Left kidney (tissue), 2 donors: Measurements from ENCODE around the gene KLK2. TPM values are rescaled to one million over a fixed set of nuclear protein-coding genes. Genes with fewer than 3 reads are reported as not detected.

Experiments
- DNase-seq: peaks from one replicate; pipeline ENCODE4 v3.0.0-alpha.2; 2013
- polyA plus RNA-seq: library from polyadenylated mRNA; unstranded; fragments of 120-200 nt; gene quantifications from one replicate; pipeline ENCODE4 v1.2.1, GENCODE V29; 2013; ENCODE audit not compliant: insufficient read length

The KLK2 gene
- polyA plus RNA-seq, 1 donor = 0.27 TPM

DNA sequence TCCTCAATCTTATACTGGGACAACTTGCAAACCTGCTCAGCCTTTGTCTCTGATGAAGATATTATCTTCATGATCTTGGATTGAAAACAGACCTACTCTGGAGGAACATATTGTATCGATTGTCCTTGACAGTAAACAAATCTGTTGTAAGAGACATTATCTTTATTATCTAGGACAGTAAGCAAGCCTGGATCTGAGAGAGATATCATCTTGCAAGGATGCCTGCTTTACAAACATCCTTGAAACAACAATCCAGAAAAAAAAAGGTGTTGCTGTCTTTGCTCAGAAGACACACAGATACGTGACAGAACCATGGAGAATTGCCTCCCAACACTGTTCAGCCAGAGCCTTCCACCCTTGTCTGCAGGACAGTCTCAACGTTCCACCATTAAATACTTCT lies 22.5 kb upstream of the KLK2 start:
- no peak for DNase-seq

DNA sequence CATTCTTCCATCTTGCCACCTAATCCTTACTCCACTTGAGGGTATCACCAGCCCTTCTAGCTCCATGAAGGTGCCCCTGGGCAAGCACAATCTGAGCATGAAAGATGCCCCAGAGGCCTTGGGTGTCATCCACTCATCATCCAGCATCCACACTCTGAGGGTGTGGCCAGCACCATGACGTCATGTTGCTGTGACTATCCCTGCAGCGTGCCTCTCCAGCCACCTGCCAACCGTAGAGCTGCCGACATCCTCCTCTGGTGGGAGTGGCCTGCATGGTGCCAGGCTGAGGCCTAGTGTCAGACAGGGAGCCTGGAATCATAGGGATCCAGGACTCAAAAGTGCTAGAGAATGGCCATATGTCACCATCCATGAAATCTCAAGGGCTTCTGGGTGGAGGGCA lies 21.6 kb upstream of the KLK2 start:
- DNase-seq = no peak

DNA sequence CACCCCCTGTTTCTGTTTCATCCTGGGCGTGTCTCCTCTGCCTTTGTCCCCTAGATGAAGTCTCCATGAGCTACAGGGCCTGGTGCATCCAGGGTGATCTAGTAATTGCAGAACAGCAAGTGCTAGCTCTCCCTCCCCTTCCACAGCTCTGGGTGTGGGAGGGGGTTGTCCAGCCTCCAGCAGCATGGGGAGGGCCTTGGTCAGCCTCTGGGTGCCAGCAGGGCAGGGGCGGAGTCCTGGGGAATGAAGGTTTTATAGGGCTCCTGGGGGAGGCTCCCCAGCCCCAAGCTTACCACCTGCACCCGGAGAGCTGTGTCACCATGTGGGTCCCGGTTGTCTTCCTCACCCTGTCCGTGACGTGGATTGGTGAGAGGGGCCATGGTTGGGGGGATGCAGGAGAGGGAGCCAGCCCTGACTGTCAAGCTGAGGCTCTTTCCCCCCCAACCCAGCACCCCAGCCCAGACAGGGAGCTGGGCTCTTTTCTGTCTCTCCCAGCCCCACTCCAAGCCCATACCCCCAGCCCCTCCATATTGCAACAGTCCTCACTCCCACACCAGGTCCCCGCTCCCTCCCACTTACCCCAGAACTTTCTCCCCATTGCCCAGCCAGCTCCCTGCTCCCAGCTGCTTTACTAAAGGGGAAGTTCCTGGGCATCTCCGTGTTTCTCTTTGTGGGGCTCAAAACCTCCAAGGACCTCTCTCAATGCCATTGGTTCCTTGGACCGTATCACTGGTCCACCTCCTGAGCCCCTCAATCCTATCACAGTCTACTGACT lies 18.4 kb upstream of the KLK2 start, which contains the start of gene KLK3:
TSS of gene KLK3 (plus strand) at position 280 of the 775 bp plus-strand sequence. CDS start at position 321, 41 bp downstream.
- DNase-seq = no peak

DNA sequence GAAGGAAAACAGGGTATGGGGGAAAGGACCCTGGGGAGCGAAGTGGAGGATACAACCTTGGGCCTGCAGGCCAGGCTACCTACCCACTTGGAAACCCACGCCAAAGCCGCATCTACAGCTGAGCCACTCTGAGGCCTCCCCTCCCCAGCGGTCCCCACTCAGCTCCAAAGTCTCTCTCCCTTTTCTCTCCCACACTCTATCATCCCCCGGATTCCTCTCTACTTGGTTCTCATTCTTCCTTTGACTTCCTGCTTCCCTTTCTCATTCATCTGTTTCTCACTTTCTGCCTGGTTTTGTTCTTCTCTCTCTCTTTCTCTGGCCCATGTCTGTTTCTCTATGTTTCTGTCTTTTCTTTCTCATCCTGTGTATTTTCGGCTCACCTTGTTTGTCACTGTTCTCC lies 15.9 kb upstream of the KLK2 start:
- no peak for DNase-seq

DNA sequence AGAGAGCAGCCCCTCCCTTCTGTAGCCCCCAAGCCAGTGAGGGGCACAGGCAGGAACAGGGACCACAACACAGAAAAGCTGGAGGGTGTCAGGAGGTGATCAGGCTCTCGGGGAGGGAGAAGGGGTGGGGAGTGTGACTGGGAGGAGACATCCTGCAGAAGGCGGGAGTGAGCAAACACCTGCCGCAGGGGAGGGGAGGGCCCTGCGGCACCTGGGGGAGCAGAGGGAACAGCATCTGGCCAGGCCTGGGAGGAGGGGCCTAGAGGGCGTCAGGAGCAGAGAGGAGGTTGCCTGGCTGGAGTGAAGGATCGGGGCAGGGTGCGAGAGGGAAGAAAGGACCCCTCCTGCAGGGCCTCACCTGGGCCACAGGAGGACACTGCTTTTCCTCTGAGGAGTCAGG lies 14.4 kb upstream of the KLK2 start:
- no peak for DNase-seq

DNA sequence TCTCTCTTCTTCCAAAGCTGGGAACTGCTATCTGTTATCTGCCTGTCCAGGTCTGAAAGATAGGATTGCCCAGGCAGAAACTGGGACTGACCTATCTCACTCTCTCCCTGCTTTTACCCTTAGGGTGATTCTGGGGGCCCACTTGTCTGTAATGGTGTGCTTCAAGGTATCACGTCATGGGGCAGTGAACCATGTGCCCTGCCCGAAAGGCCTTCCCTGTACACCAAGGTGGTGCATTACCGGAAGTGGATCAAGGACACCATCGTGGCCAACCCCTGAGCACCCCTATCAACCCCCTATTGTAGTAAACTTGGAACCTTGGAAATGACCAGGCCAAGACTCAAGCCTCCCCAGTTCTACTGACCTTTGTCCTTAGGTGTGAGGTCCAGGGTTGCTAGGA lies 13.4 kb upstream of the KLK2 start:
- no peak for DNase-seq

DNA sequence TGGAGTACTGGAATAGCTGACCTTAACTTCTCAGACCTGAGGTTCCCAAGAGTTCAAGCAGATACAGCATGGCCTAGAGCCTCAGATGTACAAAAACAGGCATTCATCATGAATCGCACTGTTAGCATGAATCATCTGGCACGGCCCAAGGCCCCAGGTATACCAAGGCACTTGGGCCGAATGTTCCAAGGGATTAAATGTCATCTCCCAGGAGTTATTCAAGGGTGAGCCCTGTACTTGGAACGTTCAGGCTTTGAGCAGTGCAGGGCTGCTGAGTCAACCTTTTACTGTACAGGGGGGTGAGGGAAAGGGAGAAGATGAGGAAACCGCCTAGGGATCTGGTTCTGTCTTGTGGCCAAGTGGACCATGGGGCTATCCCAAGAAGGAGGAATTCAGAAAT lies 12.2 kb upstream of the KLK2 start:
- DNase-seq = no peak

DNA sequence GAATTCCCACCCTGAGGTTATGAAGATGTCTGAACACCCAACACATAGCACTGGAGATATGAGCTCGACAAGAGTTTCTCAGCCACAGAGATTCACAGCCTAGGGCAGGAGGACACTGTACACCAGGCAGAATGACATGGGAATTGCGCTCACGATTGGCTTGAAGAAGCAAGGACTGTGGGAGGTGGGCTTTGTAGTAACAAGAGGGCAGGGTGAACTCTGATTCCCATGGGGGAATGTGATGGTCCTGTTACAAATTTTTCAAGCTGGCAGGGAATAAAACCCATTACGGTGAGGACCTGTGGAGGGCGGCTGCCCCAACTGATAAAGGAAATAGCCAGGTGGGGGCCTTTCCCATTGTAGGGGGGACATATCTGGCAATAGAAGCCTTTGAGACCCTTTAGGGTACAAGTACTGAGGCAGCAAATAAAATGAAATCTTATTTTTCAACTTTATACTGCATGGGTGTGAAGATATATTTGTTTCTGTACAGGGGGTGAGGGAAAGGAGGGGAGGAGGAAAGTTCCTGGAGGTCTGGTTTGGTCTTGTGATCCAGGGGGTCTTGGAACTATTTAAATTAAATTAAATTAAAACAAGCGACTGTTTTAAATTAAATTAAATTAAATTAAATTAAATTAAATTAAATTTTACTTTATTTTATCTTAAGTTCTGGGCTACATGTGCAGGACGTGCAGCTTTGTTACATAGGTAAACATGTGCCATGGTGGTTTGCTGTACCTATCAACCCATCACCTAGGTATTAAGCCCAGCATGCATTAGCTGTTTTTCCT lies 11.5 kb upstream of the KLK2 start:
- DNase-seq = no peak

DNA sequence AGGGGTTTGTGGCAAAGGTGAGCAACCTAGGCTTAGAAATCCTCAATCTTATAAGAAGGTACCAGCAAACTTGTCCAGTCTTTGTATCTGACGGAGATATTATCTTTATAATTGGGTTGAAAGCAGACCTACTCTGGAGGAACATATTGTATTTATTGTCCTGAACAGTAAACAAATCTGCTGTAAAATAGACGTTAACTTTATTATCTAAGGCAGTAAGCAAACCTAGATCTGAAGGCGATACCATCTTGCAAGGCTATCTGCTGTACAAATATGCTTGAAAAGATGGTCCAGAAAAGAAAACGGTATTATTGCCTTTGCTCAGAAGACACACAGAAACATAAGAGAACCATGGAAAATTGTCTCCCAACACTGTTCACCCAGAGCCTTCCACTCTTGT lies 3.8 kb upstream of the KLK2 start:
- DNase-seq = no peak

DNA sequence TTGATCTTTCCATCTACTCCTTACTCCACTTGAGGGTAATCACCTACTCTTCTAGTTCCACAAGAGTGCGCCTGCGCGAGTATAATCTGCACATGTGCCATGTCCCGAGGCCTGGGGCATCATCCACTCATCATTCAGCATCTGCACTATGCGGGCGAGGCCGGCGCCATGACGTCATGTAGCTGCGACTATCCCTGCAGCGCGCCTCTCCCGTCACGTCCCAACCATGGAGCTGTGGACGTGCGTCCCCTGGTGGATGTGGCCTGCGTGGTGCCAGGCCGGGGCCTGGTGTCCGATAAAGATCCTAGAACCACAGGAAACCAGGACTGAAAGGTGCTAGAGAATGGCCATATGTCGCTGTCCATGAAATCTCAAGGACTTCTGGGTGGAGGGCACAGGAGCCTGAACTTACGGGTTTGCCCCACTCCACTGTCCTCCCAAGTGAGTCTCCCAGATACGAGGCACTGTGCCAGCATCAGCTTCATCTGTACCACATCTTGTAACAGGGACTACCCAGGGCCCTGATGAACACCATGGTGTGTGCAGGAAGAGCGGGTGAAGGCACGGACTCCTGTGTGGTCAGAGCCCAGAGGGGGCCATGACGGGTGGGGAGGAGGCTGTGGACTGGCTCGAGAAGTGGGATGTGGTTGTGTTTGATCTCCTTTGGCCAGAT lies 2.7 kb upstream of the KLK2 start:
- no peak for DNase-seq

DNA sequence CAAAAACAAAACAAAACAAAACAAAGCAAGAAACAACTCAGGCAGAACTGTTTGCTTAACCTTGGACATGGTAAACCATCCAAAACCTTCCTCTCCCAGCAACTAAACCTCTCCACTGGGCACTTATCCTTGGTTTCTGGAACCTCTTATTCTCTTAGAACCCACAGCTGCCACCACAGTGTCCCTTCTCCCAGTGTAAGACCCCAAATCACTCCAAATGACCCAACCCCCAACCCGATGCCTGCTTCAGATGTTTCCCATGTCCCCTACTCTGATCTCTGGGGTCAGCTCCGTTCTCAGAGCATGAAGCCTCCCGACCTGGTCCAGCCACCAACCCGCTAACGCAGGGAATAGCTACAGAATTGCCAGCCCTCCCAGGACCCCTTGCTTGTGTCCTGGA lies 972 bp downstream of the KLK2 start:
- no peak for DNase-seq

DNA sequence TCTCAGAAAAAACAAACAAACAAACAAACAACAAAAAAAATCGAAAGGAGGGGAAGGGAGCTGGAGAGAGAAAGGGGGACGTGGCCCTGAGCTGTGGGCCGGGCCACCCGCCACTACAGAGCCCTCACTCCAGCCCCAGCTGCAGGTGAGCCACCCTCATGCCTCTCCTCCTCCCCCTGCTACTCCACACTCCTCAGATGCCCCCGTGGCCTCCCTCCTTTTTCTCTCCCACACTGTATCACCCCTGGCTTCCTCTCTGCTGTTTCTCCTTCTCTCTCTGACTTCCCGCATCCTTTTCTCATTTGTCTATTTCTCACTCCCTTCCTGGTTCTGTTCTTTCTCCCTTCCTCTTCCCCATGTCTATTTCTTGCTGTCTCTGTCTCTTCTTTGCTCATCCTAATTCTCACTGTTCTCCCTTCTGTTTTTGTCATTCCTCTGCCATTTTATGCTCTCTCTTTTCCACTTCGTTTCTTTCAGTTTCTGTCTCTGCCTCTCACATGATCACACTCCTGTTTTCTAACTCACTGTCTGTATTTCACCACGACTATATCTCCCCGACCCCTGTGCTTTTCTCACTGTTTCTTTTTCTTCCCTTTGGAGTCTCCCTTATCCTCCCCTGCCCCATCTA lies 2.7 kb downstream of the KLK2 start:
- DNase-seq = no peak

DNA sequence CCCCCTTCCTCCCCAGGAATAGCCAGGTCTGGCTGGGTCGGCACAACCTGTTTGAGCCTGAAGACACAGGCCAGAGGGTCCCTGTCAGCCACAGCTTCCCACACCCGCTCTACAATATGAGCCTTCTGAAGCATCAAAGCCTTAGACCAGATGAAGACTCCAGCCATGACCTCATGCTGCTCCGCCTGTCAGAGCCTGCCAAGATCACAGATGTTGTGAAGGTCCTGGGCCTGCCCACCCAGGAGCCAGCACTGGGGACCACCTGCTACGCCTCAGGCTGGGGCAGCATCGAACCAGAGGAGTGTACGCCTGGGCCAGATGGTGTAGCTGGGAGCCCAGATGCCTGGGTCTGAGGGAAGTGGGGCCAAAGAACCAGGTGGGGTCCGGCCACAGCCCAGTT lies 3.2 kb downstream of the KLK2 start:
- DNase-seq = no peak

DNA sequence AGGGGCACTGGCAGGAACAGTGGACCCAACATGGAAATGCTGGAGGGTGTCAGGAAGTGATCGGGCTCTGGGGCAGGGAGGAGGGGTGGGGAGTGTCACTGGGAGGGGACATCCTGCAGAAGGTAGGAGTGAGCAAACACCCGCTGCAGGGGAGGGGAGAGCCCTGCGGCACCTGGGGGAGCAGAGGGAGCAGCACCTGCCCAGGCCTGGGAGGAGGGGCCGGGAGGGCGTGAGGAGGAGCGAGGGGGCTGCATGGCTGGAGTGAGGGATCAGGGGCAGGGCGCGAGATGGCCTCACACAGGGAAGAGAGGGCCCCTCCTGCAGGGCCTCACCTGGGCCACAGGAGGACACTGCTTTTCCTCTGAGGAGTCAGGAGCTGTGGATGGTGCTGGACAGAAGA lies 4.1 kb downstream of the KLK2 start:
- DNase-seq = no peak

DNA sequence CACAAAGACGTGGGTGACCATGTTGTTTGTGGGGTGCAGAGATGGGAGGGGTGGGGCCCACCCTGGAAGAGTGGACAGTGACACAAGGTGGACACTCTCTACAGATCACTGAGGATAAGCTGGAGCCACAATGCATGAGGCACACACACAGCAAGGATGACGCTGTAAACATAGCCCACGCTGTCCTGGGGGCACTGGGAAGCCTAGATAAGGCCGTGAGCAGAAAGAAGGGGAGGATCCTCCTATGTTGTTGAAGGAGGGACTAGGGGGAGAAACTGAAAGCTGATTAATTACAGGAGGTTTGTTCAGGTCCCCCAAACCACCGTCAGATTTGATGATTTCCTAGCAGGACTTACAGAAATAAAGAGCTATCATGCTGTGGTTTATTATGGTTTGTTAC lies 5.6 kb downstream of the KLK2 start:
- no peak for DNase-seq

DNA sequence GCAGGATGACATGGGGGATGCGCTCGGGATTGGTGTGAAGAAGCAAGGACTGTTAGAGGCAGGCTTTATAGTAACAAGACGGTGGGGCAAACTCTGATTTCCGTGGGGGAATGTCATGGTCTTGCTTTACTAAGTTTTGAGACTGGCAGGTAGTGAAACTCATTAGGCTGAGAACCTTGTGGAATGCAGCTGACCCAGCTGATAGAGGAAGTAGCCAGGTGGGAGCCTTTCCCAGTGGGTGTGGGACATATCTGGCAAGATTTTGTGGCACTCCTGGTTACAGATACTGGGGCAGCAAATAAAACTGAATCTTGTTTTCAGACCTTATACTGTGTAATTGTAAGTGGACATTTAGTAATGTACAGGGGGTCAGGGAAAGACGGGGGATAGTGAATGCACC lies 7.0 kb downstream of the KLK2 start:
- DNase-seq = no peak

DNA sequence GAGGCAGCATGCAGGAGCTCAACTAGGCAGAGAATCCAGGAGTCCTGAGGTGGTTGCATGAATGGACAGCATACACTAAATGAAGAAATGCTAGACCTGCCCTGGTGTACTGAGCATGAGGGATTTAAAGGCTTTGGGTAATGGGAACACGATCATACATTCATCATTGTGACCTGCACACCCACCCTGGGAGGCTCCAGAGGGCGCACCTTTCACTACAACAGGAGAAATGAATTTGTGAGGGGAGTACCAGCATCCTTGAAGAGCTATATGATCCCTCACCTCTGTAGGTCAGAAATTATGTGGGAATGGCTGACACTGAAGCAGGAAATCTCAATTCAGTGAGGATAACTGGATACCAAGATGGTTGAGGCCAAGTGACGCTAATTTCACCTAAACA lies 8.9 kb downstream of the KLK2 start:
- no peak for DNase-seq

DNA sequence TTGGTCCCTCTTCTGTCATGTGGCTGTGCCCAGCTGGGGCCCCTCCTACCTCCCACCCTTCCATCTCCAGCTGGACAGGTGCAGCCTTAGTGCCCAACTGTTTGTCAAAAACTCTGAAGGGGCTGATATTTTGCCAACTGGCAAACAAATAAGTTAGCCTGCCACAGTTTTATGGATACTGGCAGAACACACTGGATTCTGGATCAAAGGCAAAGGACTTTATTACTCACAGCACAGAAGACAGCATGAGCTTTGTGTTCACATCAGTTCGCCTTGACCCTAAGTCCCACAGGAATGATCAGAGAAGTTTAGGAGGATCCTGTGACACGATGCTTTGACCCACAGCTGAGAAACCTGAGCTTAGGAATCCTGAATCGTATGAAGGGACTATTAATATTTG lies 16.4 kb downstream of the KLK2 start:
- DNase-seq = no peak

DNA sequence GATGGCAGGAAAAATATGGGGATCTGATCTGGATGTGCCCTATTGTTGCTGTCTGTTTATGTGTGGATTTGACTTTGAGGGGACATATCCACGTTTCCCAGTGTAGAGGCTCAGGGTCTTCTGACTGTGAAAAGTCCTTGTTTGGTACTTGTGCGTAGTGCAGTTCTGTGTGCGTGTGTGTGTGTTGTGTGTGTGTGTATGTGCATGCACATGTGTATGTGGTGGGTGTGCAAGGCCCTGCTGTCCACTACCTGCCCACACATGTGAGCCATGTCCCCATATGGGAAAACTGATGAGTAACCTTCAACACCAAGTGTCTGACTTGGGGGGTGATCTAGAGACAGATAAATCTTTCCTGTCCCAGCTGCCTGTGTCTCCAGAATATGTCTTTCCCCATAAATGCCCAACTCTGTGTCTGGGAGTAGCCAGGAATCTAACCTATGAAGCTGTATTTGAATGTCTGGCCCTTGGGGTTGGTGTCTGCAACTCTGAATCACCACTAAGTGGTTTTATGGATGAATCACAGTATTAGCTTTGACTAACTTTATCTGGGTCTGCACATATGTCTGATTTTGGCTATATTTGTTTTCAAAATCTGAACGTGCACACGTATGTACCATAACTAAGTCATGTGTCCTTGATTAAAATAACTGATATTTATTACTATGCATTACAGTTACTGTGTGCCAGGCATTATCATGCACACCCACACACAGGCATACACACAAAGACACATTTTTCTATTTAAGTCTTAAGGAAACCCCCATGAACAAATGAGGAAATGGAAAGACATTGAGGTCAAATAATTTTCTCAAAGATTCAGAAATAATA lies 17.4 kb downstream of the KLK2 start:
- no peak for DNase-seq

DNA sequence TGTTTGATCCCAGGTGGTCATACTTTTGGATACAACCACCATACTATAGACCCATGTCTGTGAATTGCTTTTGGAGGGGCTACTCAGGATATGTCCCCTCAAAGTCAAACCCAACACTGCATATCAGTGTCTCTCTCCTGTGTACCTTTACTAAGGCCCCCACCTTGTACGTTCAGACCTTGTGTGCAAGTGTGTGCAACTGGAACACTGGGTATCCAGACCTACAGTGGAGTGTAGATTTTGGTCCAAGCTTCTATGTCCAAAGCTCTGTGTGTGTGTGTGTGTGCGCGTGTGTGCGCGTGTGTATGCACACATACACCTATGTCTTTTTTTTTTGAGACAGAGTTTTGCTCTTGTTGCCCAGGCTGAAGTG lies 18.0 kb downstream of the KLK2 start:
- DNase-seq = no peak

DNA sequence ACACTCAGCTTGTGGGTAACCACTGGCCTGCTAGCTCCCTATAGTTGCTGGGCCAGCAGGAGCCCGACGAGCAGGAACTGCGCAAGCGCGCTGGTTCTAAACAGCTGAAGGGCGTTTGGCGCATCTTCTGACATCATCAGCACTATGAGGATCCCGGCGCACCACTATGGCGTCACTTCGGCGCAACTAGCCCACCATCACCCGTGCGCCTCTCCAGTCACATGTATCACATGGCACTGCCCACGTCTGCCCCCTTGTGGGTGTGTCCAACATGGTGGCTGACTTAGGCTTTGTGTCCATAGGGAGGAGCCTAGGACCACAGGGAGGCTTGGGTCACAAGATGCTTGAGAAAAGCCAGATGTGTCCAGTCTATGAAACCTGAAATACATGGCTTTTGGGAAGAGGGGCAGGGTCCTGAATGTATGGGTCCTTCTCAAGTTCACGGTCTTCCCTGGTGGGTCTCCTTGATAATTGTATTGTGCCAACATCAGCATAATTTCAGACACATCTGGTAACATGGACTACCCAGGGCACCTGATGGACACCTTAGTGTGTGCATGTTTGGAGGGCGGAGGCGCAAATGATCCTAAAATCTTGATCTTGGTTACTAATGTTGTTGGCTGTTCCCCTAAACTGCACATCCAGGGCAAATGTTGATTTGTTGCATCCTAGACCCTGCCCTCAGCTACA lies 20.0 kb downstream of the KLK2 start:
- no peak for DNase-seq
